Measurements from ENCODE around the gene SNRNP48.

SNRNP48 gene

GRCh38 chr6:7559651-7560385 is 30.2 kb upstream of the SNRNP48 start:
- DNase-seq (ENCODE audit: low read depth), result no peak

GRCh38 chr6:7561153-7561964 is 28.6 kb upstream of the SNRNP48 start:
- no peak for DNase-seq (ENCODE audit: low read depth)

GRCh38 chr6:7562769-7563168 is 27.2 kb upstream of the SNRNP48 start:
- no peak for DNase-seq (ENCODE audit: low read depth)

- no peak for DNase-seq (ENCODE audit: low read depth)
These were observed 23.9 kb upstream of the SNRNP48 start for GRCh38 chr6:7566107-7566506.

- no peak for DNase-seq (ENCODE audit: low read depth)
These were observed 23.3 kb upstream of the SNRNP48 start for GRCh38 chr6:7566617-7567173.

- no peak for DNase-seq (ENCODE audit: low read depth)
These were observed 22.0 kb upstream of the SNRNP48 start for GRCh38 chr6:7568021-7568420.

GRCh38 chr6:7569082-7569481 is 20.9 kb upstream of the SNRNP48 start:
- DNase-seq (ENCODE audit: low read depth), result no peak

GRCh38 chr6:7572213-7572943 is 17.6 kb upstream of the SNRNP48 start:
- no peak for DNase-seq (ENCODE audit: low read depth)

GRCh38 chr6:7574500-7574899 is 15.5 kb upstream of the SNRNP48 start:
- DNase-seq (ENCODE audit: low read depth), result no peak

- DNase-seq (ENCODE audit: low read depth), result no peak
These were observed 11.5 kb upstream of the SNRNP48 start for GRCh38 chr6:7578516-7578915.

GRCh38 chr6:7578931-7579330 is 11.1 kb upstream of the SNRNP48 start:
- DNase-seq (ENCODE audit: low read depth), result no peak

GRCh38 chr6:7579851-7580250 is 10.1 kb upstream of the SNRNP48 start:
- DNase-seq (ENCODE audit: low read depth), result no peak

GRCh38 chr6:7580537-7580926 is 9.5 kb upstream of the SNRNP48 start:
- DNase-seq (ENCODE audit: low read depth), result no peak

- DNase-seq (ENCODE audit: low read depth), result no peak
These were observed 8.9 kb upstream of the SNRNP48 start for GRCh38 chr6:7580927-7581618.

- no peak for DNase-seq (ENCODE audit: low read depth)
These were observed 4.6 kb upstream of the SNRNP48 start for GRCh38 chr6:7585287-7585930.

- no peak for DNase-seq (ENCODE audit: low read depth)
These were observed 2.3 kb upstream of the SNRNP48 start for GRCh38 chr6:7587631-7588100.

GRCh38 chr6:7588506-7588905 is 1.5 kb upstream of the SNRNP48 start:
- no peak for DNase-seq (ENCODE audit: low read depth)

- no peak for DNase-seq (ENCODE audit: low read depth)
These were observed 777 bp upstream of the SNRNP48 start for GRCh38 chr6:7589221-7589620.

- no peak for DNase-seq (ENCODE audit: low read depth)
These were observed 912 bp downstream of the SNRNP48 start for GRCh38 chr6:7590918-7591302.

- DNase-seq (ENCODE audit: low read depth), result no peak
These were observed 1.8 kb downstream of the SNRNP48 start for GRCh38 chr6:7591770-7592169.

GRCh38 chr6:7593229-7593628 is 3.2 kb downstream of the SNRNP48 start:
- no peak for DNase-seq (ENCODE audit: low read depth)
